Hippocampal formation (tissue), 2 donors: ENCODE data around the gene ALG1.
A peak's percentile ranks its signal among the peaks of the same experiment; 100 is the strongest.
"Not testable (repeated sequence)": the region's sequence is repeated elsewhere in the genome, so short reads cannot be mapped to it uniquely, and the experiment has no call there.

ENCODE experiments used
- DNase-seq, 2 donors: peaks; one replicate each; lab custom pipeline; 2025; lab: John Stamatoyannopoulos, UW

ALG1 gene

DNA sequence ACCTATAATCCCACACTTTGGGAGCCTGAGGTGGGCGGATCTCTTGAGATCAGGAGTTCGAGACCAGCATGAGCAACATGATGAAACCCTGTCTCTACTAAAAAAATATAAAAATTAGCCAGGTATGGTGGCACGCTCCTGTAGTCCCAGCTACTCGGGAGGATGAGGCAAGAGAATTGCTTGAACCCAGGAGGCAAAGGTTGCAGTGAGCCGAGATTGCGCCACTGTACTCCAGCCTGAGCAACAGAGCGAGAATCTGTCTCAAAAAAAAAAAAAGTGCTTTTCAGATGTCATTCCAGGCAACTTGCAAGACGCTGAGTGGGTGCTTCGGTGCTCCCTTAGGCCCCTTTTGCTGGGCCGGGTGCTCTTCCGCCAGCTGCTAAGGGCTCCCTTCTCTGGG, 27.1 kb upstream of the ALG1 start:
- not testable (repeated sequence) for DNase-seq

DNA sequence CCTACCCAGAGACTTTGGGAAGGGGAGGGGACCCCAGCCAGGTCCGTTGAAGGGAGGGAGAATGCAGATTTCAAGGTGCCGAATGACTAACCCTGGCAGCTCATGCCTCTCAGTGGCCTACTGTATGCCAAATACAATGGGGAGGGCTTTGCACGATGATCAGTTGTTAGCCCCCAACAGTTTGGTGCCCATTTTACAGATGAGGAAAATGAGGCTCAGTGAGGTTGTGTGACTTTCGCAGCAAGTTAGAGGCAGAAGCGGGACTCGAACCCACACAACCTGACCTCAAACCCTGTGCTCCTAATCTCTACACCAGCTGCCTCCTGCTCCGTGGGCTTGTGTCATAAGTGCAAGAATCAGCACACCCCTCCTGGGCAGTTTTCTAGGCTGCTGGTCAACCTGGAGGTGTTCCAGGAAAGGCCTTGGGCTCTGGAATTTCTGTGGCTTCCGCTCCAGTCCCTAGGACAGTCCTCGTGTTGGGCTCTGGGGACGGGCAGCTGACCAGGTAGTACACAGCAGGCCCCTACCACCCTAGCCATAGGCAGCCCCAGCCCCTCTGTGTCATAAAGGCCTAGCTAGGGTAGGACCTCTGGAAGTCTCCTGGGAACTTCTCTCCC, 26.0 kb upstream of the ALG1 start:
- DNase-seq: no peak

DNA sequence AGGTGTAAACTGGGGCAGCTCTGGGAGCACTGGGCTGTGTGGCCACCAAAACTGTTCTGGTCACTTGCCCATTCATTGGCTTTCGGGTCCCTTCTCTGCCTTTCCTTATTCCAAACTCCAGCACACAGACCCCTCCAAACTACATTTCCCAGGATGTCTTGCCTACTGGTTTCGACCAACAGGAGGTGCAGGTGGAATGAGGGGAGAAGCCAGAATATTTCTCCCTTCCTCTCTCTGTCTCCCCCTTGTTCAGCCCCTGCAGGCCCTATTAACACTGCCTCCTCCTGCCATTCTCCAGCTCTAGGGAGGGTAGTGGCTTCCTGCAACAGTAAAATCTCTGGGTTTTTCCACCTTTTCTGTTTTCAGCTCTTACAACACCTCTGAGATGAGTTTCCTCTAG, 24.7 kb upstream of the ALG1 start:
- DNase-seq: no peak

DNA sequence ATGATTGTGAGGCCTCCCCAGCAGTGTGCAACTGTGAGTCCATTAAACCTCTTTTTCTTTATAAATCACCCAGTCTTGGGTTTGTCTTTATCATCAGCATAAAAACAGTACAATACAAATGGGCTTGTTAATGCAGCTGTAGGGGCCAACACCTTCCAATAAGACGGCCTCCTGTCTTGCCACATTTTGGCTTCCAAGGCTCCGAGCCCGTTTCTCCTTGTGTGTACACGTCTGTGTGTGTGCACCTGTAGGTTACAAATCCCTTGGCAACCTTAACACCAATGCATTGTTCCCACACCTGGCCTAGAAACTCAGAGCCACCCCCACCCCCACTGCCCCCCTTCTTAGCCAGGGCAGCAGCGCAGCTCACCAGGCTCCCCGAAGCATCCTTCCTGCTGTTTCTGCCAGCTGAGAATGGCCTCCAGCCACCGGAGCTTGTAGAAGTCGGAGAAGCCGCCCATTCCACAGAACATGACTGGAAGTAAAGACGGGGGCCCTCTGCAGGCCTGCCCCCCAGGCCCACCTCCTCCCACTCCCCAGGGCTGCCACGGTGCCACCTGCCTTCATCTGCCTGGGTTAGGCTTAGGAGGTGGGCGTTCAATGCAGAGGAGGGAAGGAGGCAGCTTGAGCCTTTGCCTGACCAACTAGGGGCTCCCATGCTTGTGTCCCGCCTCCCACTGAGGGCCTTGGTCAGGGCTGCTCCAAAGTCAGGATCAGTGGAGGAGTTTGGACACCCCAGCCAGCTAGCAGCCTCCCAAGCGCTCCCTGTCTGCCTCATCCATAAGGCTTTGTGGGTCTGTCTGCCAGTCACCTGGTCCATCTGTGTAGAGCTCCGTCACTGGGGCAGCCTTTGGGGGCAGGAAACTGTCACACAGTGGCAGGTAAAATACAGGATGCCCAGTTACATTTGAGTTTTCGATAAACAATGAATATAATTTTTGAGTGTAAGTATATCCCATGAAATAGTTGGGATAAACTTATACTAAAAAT, 16.5 kb upstream of the ALG1 start:
- DNase-seq: no peak

DNA sequence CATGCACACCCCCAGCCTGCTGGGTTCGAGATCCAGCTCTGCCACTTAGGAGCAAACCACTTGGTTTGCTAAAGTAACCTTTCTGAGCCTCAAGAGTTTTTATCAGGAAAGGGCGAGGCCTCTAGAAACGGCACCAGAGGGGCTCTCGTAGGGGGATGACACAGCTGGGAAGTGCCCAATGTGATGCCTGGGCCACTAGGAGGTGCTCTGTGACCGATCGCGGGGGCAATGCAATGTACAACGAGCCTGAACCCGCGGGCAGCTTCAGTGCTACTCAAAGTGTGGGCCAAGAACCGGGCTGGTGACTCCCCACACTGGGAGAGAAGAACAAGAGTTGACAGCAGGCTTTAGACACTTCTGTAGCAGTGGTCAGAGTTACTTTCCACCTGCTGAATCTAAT, 15.3 kb upstream of the ALG1 start:
- no peak for DNase-seq

DNA sequence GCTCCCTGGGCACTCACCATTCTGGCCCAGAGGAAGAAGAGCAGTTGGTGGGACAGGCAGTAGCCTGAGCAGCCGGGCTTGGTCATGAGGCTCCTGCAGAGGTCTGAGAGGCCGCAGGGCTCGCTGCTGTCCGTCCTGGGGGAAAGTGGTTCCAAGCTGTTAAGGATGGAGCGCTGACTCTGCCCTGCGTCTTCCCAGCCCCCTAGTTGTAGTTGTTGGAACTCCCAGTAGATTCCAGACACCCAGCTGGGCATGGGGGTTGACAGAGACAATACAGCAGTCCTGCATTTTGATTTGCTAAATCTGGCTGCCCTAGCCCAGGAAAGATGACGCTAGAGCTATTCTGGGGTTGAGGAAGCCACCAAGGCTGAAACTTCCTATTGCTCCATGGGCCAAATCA, 13.2 kb upstream of the ALG1 start:
- no peak for DNase-seq

DNA sequence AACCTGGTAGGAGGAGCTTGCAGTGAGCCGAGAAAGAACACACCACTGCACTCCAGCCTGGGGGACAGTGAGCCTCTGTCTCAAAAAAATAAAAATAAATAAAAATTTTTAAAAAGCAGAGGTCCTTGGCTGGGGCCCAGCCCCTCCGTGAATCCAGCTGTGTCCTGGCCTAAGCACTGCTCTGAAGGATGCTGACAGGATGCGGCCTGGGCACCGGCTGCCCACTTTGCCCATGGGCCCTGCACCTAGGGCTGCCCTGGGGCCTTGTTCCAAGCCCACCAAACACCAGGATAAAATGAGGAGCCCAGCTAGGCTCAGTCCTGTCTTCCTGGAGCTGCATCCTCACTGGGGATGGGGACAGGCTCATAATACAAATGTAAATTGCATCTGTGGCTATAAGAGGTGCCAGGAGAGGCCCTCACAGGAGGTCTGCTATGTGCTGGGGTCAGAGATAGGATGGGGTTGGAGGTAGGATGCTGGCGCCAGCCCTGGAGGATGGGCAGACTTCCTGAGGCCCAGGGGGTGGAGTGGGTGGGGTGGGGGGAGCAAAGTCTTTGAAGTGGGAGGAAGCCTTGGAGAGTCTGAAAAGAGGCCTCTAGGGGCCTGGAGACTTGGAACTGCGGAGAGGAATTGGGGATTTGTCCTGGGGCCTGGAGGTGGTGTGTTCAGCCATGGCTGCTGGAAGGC, 12.1 kb upstream of the ALG1 start:
- DNase-seq: no peak

DNA sequence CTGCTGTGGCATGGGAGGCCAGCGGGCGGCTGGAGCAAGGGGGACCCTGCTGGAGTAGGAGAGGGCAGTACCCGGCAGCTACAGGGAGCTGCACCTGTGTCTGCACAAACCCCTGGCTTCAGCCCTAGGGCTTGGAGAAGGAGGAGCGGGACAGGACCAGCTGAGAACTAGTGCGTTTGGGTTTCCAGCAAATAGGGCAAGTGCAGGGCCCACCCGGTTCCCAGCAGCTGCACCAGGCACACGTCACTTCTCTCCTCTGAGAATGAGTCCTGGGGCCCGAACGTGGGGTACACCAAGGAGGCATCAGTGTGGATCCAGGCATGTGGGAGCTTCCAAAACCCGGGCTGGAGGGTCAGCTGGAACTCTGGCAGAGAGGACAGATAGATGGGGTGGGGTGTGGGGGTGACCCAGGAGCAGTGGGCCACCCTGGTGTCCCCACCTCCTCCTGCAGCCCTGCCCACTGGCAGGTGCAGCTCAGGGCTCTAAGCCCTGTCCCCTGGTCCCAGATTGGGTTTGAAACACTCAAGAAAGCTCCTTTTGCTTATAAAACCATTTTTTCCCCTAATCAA, 11.5 kb upstream of the ALG1 start:
- DNase-seq: no peak

DNA sequence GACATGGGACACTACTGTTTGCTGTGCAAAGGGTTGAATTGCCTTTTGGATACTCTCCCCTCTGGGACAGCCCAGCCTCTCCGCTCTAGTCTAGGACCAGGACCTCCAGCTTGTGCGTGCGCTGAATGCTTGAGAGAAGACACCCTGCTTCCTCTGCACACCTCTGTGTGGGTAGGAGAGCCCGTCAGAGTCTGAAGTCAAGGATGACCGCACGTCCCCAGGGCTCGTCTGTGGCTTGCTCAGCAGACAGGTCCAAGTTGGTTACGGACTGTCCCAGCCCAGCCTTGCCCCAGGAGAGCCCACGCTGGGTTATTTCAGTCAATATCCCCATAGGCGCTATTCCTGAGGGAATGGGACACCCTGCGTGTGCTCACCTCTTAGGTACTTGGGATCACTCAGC, 9.6 kb upstream of the ALG1 start:
- no peak for DNase-seq

DNA sequence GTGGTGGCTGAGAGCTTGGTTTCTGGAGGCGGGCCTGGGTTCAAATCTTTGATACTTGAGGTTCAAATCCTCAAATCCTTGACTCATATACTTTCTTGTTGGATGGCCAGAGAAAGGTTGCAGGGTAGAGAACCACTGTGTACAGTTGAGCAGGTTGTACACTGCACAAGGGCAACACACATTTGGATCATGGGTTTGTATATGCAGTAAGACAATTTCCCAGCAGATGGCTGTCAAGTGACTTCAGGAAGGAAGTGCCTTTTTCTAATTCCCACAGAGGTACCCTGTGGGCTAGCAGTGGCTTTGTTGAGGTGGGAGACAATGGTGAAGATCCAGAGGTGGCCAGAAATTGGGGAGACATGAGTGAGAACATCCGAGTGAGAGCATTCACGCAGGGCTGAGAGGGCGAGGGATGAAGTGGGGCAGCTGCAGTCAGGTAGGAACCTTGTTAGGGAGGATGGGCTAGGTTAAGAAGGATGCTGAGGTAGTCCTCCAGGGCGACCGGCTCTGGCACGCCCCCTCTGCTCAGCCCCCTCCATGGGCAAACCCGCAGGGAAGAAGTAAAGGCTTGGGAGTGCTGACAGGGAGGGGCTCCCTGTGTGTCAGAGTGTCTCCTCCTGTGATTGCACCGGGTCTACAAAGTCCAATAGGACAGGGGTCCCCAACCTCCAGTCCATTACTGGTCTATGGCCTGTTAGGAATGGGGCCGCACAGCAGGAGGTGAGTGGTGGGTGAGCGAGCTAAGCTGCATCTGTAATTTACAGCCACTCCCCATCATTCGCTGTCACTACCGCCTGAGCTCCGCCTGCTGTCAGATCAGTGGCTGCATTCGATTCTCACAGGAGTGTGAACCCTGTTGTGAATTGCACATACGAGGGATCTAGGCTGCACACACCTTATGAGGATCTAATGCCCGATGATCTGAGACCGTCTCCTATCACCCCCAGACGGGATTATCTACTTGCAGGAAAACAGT, 8.6 kb upstream of the ALG1 start:
- no peak for DNase-seq

DNA sequence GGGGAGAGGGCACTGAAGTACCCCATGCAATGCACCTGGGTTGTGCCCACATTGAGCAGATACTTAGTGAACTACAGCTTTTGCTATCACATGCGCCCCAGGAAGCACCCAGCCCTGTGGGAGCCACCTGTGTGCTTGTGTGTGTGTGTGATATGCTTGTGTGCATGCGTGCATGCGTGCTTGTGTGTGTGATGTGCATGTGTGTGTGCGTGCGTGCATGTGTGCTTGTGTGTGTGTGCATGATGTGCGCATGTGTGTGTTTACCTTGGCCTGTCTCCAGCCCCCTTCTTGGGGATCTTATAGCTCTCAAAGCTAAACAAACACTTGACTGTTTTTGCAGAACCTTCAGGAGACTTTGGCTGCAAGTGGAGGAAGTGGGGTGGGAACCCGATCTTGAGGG, 6.7 kb upstream of the ALG1 start:
- no peak for DNase-seq

DNA sequence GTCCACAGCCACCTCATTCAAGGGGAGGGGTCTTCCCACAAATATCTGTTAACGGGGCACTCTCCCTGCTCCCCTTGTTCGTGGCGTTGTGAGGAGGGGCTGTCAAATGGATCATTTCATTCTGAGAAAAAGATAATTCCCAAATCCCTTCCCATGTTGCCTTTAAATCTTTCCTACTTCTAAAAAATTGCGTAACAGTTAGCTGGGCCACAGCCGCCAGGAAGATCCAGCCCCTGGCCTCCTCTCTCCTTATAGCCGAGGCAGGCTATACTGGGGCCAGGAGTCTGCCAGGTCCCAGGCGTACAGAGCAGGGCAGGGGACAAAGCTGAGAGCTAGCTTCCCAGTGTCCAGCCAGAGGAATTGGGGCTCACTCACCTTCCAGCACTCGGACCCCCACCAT, 6.3 kb upstream of the ALG1 start:
- no peak for DNase-seq

DNA sequence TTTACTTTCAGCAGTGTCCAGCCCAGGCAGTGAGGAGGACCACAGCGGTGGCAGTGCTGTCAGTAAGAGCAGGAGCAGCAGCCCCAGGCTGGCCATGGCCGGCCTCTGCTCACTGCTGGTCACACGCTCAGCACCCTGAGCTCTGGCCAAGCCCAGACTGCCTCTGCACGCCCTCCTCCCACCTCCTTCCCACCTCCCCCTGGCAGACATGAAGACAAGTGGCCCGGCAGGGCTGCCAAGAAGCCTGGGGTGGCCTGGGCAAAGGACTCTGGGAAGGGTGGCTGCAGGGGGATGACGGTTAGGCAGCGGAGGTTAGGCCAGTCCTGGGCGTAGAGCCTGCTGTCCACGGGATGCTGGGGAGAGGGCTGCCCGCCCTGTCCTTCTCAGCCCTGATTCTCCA, 5.8 kb upstream of the ALG1 start, which contains the start of gene C16orf89:
Gene C16orf89, minus strand, starts transcription at position 144 of the 400 bp plus-strand sequence. Its CDS starts 48 bp downstream, at position 96.
- DNase-seq: peak; percentile 30 to 31

DNA sequence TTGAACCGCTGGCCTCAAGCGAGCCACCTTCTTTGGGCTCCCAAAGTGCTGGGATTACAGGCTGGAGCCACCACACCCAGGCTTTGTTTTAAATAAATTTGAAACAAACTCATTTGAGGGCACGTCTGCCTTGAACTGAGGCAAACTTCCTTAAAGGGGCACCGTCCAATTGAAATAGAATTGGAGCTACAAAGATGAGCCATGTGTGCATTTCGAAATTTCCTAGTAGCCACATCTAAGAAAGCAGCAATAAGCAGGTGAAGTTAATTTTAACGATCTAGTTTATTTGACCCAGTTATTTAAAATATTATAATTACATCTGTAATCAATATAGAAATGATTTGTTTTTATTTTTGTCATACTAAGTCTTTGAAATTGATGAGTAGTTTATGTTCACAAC, 5.1 kb upstream of the ALG1 start:
- DNase-seq: no peak

DNA sequence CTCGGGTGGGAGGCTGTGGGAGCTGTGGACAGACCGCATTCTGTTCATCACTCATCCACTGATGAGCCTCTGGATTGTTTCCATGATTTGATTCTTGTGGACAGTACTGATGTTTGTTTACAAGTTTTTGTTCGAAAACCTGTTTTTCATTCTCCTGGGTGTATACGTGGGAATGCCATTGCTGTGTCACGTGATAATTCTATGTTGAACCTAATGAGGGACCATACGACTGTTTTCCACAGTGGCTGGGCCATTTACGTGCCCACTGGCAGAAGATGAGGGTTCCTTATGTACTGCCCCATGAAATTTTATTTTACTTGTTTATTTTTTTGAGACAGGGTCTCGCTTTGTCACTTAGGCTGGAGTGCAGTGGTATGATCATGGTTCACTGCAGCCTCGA, 2.6 kb upstream of the ALG1 start:
- DNase-seq: no peak

DNA sequence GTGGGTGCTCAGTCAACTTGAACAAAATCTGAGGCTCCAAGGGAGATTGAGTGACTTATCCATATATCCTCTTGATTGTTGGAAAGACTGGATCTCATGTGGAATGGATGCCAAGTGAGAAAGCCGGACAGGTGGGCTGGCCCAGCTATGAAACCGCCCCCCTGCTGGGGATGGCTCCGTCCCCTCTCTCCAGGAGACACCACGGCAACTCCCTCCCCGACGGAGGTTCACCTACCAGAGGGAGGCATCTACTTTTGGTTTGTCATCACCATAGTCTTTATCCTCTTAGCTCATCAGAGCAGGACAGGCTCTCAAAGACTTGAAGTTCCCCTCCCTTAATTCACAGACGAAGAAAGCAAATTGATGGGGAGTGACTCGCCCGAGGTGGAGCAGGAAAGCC, 1.8 kb upstream of the ALG1 start:
- DNase-seq: no peak

DNA sequence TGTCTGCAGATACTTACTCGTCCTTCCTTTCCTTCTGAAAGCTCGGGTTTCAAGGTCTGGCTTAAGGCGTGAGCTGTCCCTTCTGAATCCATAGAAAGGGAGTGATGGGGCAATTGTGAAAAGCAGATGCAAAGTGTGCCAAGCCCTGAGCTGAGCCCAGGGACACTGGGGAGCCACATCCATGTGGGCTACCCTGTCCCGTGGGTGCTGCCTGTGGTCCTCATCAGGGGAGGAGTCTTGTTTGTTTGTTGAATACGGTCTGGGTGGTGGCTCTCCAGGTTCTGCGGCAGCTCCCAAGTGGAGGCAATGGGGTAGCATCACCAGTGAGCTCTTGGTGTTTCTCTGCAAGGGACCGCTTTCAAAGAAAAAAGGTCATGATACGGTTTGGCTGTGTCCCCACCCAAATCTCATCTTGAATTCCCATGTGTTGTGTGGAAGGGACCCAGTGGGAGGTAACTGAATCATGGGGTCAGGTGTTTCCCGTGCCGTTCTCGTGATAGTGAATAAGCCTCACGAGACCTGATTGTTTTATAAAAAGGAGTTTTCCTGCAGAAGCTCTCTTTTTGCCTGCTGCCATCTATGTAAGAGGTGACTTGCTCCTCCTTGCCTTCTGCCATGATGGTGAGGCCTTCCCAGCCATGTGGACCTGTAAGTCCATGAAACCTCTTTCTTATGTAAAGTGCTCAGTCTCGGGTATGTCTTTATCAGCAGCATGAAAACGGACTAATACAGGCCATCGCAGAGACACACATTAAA, 1.0 kb upstream of the ALG1 start:
- no peak for DNase-seq

DNA sequence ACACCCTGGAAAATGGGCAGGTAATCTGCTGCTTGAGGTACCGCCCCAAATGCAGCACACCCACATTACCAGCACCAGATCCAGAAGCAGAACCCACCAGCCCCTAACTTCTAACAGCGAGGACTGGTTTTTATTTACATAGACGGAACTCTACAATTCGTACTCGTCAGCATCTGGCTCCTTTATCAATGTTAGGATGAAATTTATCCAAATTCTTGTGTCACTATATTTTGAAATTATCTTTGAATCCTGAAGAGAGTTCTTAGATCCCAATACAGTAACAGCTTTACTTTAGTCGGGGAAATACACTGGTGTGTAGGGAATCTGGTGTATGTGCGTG, 332 bp upstream of the ALG1 start:
- no peak for DNase-seq

DNA sequence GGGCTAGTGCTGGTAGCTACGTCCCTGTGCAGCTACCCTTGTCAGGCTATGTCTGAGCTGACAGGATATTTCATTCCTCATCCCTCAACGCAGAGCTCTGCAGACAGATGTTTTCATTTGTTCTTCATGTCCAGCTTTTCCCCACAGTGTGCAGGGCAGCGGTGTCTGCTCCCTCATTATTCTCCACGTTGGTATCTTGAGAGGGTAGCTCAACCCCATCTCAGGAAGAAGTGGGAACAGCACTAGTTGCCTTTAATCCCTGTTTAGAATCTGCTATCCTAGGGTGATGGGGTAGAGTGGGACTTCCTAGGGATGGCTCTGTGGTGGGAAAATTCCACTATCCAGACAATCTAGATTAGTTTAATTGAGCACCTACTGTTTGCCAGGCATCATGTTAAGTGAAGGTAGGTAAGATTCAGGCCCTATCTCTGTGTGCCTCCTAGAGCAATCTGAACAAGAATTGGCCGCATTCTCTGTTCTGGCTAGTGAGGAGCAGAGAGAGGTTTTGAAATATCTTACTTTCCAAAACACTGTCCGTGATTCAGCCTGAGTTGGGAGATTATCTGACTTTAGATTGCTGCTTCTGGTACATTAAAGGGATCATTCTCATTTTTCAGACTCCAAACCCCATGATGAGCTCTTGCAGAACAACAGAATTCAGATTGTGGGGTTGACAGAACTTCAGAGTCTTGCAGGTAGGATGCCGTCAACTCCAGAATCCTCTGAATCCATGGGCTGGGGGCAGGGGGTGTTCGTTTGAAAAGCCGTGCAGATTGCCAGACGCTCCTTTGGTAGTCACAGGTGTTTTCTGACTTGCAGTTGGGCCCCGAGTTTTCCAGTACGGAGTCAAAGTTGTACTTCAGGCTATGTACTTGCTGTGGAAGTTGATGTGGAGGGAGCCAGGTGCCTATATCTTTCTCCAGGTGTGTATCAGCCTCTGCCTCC, 963 bp downstream of the ALG1 start:
- no peak for DNase-seq

DNA sequence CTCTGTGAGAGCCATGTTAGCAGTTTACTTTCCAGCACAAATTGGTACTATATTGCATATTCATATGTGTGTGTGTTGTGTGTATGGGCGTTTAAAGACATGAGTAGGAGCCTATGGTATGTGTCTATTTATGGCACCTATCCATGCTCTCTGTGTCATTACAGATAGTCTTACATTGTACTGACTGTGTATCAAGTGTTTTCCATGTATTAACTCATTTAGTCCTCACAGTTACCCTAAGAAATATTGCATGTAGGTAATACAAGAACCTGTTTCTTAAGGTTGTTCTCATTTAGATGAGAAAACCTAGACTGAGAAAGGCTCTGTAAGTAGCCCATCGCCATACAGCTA, 1.6 kb downstream of the ALG1 start:
- DNase-seq: no peak
